ENCODE data around the gene DNASE1L1. TPM values are rescaled to one million over a fixed set of nuclear protein-coding genes. Genes with fewer than 3 reads are reported as not detected.

Gene DNASE1L1
- total RNA-seq, 1 donor from 2014 or later, result 52.5 TPM

GRCh38 chrX:154362085-154362742, 46.8 kb downstream of the DNASE1L1 start:
- Histone ChIP-seq H3K27me3 (no peaks in the 10 kb centered on the region), H3K27ac (peak overlapping the region in 1 of 2 donors; percentile 52), H3K4me1 (peaks cover 7 to 18% of the 10 kb centered on the region in 2 donors)

GRCh38 chrX:154360155-154360713, 48.8 kb downstream of the DNASE1L1 start:
- peaks cover 78 to 89% of the 10 kb centered on the region in 2 donors for H3K36me3 ChIP-seq
- no peak for TF ChIP-seq CTCF (IDR thresholded peaks at IDR 0.05)
- peak overlapping the region; percentile 19 to 49 for H3K27ac ChIP-seq
- intact Hi-C loops (cut with DNase I), result no loop called here
- H3K4me3 ChIP-seq, result no peak overlapping the region
- no peaks in the 10 kb centered on the region for H3K27me3 ChIP-seq
- H3K4me1 ChIP-seq, result peaks cover 0 to 10% of the 10 kb centered on the region in 2 donors
- no peaks in the 10 kb centered on the region for H3K9me3 ChIP-seq
- DNase-seq (ENCODE audit: low spot score in 2 of 2), result no peak

More at GRCh38 chrX:154362085-154362742, 46.8 kb downstream of the DNASE1L1 start:
- TF ChIP-seq CTCF (IDR thresholded peaks at IDR 0.05), result no peak
- H3K4me3 ChIP-seq, result no peak overlapping the region
- peaks cover 83 to 89% of the 10 kb centered on the region in 2 donors for H3K36me3 ChIP-seq
- intact Hi-C loops (cut with DNase I), result no loop called here
- no peaks in the 10 kb centered on the region for H3K9me3 ChIP-seq
- DNase-seq (ENCODE audit: low spot score in 2 of 2), result no peak

- intact Hi-C loops (cut with DNase I), result no loop called here
- Histone ChIP-seq H3K36me3 (peaks cover 80 to 89% of the 10 kb centered on the region in 2 donors), H3K4me3 (no peak overlapping the region), H3K27me3 (no peaks in the 10 kb centered on the region), H3K9me3 (no peaks in the 10 kb centered on the region), H3K27ac (peak overlapping the region; percentile 19 to 43), H3K4me1 (peaks cover 0 to 10% of the 10 kb centered on the region in 2 donors)
- no peak for TF ChIP-seq CTCF (IDR thresholded peaks at IDR 0.05)
- no peak for DNase-seq (ENCODE audit: low spot score in 2 of 2)
Measured at GRCh38 chrX:154359362-154360154, 49.5 kb downstream of the DNASE1L1 start.

- peak overlapping the region in 1 of 2 donors; percentile 43 for H3K27ac ChIP-seq
- intact Hi-C loops (cut with DNase I), result no loop called here
Measured at GRCh38 chrX:154358829-154359228, 50.2 kb downstream of the DNASE1L1 start.

GRCh38 chrX:154358011-154358410, 51.0 kb downstream of the DNASE1L1 start:
- Histone ChIP-seq H3K4me1 (peaks cover 0 to 10% of the 10 kb centered on the region in 2 donors), H3K27me3 (no peaks in the 10 kb centered on the region), H3K36me3 (peaks cover 88 to 94% of the 10 kb centered on the region in 2 donors), H3K9me3 (no peaks in the 10 kb centered on the region), H3K27ac (peak overlapping the region in 1 of 2 donors; percentile 19), H3K4me3 (no peak overlapping the region)
- intact Hi-C loops (cut with DNase I), result no loop called here
- TF ChIP-seq CTCF (IDR thresholded peaks at IDR 0.05), result no peak
- no peak for DNase-seq (ENCODE audit: low spot score in 2 of 2)

More at GRCh38 chrX:154358829-154359228, 50.2 kb downstream of the DNASE1L1 start:
- H3K9me3 ChIP-seq, result no peaks in the 10 kb centered on the region
- TF ChIP-seq CTCF (IDR thresholded peaks at IDR 0.05), result no peak
- H3K4me1 ChIP-seq, result peaks cover 0 to 10% of the 10 kb centered on the region in 2 donors
- H3K36me3 ChIP-seq, result peaks cover 82 to 89% of the 10 kb centered on the region in 2 donors
- H3K4me3 ChIP-seq, result no peak overlapping the region
- no peaks in the 10 kb centered on the region for H3K27me3 ChIP-seq
- DNase-seq (ENCODE audit: low spot score in 2 of 2), result no peak
